HCT116 (cell line): ENCODE measurements around the gene COA3.

Experiments
- CBX3 ChIP-seq: IDR thresholded peaks from 2 replicates; pipeline ENCODE4 v1.6.1; 2012; ENCODE audit warnings: low read depth
- EZH2 ChIP-seq: fragments of 200-600 bp; sonication (generic); IDR thresholded peaks from 2 replicates; pipeline ENCODE4 v1.6.1; 2017; ENCODE audit warnings: antibody characterized with exemption, mixed run types
- TF ChIP-seq, protein P1 (sequence below), 3 experiments: fragments of 200-600 bp in 1 of 3; sonication (generic) in 1 of 3; IDR thresholded peaks in 2 of 3; conservative IDR thresholded peaks in 1 of 3; 2 replicates each; pipeline ENCODE4 v1.5.1; 2012 to 2017; ENCODE audit warnings: low read depth in 2 of 3, low read length in 2 of 3, antibody characterized with exemption in 1 of 3, borderline replicate concordance in 1 of 3, control low read depth in 1 of 3, mild to moderate bottlenecking in 1 of 3, mixed read lengths in 1 of 3, mixed run types in 1 of 3, moderate library complexity in 1 of 3; ENCODE audit not compliant: insufficient read depth in 1 of 3

DNA sequence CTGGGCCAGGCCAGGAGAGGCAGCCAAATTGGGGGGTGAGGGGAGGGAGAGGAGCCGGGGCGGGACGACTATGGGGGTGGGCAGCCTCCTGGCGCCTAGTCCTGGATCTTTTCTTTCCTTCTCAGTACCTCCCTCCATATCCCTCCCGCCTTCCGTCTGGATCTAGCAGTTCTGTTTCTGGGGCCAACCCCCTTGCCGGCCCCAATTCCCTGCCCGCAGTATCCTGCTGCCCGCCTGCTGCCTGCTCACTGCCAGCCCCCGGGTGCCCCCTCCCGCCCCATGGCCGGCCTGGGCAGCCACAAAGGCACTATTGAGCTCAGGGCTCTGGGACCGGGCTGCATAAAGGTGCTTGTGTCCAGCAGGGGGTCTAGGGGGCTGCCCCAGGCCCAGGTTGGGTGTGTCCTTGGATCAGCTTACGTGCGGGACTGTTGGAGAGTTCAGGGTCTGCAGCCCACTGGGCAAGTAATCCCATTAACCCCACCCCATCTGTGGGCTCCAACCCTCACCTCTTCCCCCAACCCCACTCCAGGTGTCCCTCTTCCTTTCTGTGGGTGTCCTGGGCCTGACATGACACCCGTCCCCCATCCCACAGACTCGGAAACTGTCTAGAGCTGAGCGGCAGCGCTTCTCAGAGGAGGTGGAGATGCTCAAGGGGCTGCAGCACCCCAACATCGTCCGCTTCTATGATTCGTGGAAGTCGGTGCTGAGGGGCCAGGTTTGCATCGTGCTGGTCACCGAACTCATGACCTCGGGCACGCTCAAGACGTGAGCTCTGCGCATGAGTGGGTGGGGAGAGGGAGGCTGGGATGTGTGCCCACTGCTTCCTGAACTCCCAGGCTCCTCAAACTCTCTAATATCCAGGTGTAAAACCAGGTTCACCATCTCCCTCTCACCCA lies 16.1 kb downstream of the COA3 start:
- TF ChIP-seq EZH2 (no peak), CBX3 (no peak)
- TF ChIP-seq, protein P1, sequence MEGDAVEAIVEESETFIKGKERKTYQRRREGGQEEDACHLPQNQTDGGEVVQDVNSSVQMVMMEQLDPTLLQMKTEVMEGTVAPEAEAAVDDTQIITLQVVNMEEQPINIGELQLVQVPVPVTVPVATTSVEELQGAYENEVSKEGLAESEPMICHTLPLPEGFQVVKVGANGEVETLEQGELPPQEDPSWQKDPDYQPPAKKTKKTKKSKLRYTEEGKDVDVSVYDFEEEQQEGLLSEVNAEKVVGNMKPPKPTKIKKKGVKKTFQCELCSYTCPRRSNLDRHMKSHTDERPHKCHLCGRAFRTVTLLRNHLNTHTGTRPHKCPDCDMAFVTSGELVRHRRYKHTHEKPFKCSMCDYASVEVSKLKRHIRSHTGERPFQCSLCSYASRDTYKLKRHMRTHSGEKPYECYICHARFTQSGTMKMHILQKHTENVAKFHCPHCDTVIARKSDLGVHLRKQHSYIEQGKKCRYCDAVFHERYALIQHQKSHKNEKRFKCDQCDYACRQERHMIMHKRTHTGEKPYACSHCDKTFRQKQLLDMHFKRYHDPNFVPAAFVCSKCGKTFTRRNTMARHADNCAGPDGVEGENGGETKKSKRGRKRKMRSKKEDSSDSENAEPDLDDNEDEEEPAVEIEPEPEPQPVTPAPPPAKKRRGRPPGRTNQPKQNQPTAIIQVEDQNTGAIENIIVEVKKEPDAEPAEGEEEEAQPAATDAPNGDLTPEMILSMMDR (IDR thresholded peaks at IDR 0.05 in 2 of 3, conservative IDR thresholded peaks at IDR 0.05 in 1 of 3; ENCODE audit: borderline replicate concordance in 1 of 3, insufficient read depth in 1 of 3, low read depth in 2 of 3, low read length in 2 of 3) = no peak
